ENCODE measurements around the gene SLITRK3. TPM values are rescaled to one million over a fixed set of nuclear protein-coding genes. Genes with fewer than 3 reads are reported as not detected.

The SLITRK3 gene
- total RNA-seq (2022; extraction: Qiagen RNA extraction; ENCODE audit: low read depth) = not detected in 5 replicates

DNA sequence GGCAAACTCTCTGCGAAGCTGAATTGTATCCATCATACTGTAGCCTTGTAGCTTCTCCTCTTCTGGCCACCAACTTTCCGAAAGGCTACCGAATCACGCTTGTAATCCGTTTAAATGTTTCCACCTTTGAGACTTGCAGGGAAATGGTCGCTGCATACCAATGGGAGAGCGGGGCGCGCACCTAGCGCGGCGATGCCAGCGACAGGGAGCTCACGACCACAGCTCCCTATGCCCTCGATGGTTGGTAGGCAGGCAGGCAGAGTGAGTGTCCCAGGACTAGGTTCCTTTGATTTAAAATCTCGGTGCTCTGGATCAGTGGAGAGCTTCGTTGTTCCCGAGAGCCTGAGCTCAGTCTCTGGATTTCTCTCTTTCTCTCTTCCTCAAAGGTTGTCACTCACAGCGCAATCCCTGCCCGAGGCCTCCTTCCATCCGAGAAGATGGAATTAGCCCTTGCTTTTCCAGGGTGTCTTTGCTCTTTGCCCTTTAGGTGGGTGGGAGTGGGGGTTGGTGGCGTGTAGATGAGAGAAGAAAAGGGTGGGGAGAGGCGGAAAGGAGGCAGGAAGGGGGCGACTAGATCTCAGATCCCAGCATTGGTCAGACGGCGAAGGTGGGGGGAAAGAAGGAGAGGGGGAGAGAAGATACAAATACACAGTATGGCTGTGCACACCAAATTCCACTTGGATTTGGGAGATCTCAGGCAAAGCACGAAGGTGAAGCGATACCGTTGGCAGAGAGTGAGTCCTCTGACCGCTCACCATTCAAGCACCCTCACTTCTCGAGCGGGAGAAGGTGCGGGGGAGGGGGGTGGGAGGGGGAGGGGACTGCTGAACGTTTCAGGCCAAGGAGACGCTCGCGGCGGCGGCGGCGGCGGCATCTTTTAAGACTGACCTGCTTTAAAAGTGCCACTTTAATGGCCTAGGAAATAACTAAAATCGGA lies at the start of gene SLITRK3:
Gene SLITRK3 (minus strand): TSS at position 745 of the 937 bp plus-strand sequence. CDS start 5,554 bp downstream, outside the sequence.

Other genes with a start within 250 kb of the SLITRK3 start
- gene SI, start 117.9 kb downstream of the SLITRK3 start, total RNA-seq (2022; extraction: Qiagen RNA extraction; ENCODE audit: low read depth) = not detected in 5 replicates

Data from A549 treated with CpdA at 1 μM for 4 hours (cell line).